ENCODE data around the gene RPS6KA2.
"Not testable (repeated sequence)": the region's sequence is repeated elsewhere in the genome, so short reads cannot be mapped to it uniquely, and the experiment has no call there.

RPS6KA2 gene

GRCh38 chr6:166591961-166592520 lies 35.0 kb downstream of the RPS6KA2 start:
- no peak for DNase-seq (ENCODE audit: low read depth)

- DNase-seq (ENCODE audit: low read depth), result no peak
Observed at GRCh38 chr6:166591026-166591425, 36.0 kb downstream of the RPS6KA2 start.

GRCh38 chr6:166589786-166590574 lies 37.1 kb downstream of the RPS6KA2 start:
- no peak for DNase-seq (ENCODE audit: low read depth)

GRCh38 chr6:166589337-166589731 lies 37.7 kb downstream of the RPS6KA2 start:
- no peak for DNase-seq (ENCODE audit: low read depth)

- DNase-seq (ENCODE audit: low read depth), result no peak
Observed at GRCh38 chr6:166588691-166589336, 38.2 kb downstream of the RPS6KA2 start.

GRCh38 chr6:166587631-166588413 lies 39.2 kb downstream of the RPS6KA2 start:
- DNase-seq (ENCODE audit: low read depth), result no peak

- peak; percentile 11 for DNase-seq (ENCODE audit: low read depth)
Observed at GRCh38 chr6:166586424-166587156, 40.5 kb downstream of the RPS6KA2 start, which contains the start of gene RAMACL. Gene RAMACL, minus strand, starts transcription at chr6:166586678. Its CDS starts 201 bp downstream, at chr6:166586477.

- DNase-seq (ENCODE audit: low read depth), result no peak
Observed at GRCh38 chr6:166584853-166585429, 42.1 kb downstream of the RPS6KA2 start.

GRCh38 chr6:166584155-166584554 lies 42.9 kb downstream of the RPS6KA2 start:
- DNase-seq (ENCODE audit: low read depth), result no peak

- DNase-seq (ENCODE audit: low read depth), result no peak
Observed at GRCh38 chr6:166583230-166583965, 43.7 kb downstream of the RPS6KA2 start.

- DNase-seq (ENCODE audit: low read depth), result no peak
Observed at GRCh38 chr6:166582258-166582657, 44.8 kb downstream of the RPS6KA2 start.

- not testable (repeated sequence) for DNase-seq (ENCODE audit: low read depth)
Observed at GRCh38 chr6:166581801-166582200, 45.2 kb downstream of the RPS6KA2 start.

- no peak for DNase-seq (ENCODE audit: low read depth)
Observed at GRCh38 chr6:166581091-166581511, 46.0 kb downstream of the RPS6KA2 start.

- no peak for DNase-seq (ENCODE audit: low read depth)
Observed at GRCh38 chr6:166580076-166581050, 46.7 kb downstream of the RPS6KA2 start.

GRCh38 chr6:166579237-166579850 lies 47.7 kb downstream of the RPS6KA2 start:
- no peak for DNase-seq (ENCODE audit: low read depth)

- DNase-seq (ENCODE audit: low read depth), result no peak
Observed at GRCh38 chr6:166578536-166579236, 48.4 kb downstream of the RPS6KA2 start.

GRCh38 chr6:166575205-166575604 lies 51.8 kb downstream of the RPS6KA2 start:
- DNase-seq (ENCODE audit: low read depth), result no peak

Data from T-helper 22 cell (primary cell).